H1 (cell line): Measurements from ENCODE around the gene TRMT44. TPM values are rescaled to one million over a fixed set of nuclear protein-coding genes. Genes with fewer than 3 reads are reported as not detected.

ENCODE experiments used
- CBX5 ChIP-seq: fragments of 300-800, 300-1000 bp; sonication (generic); IDR thresholded peaks from 2 replicates; pipeline ENCODE4 v1.7.1; 2016; ENCODE audit warnings: antibody characterized with exemption, low read length, low read depth
- CEBPB ChIP-seq: IDR thresholded peaks from 2 replicates; pipeline ENCODE4 v1.6.1; 2012; ENCODE audit warnings: low read depth, low read length
- CHD7 ChIP-seq: fragments of 300-600 bp; sonication (generic); IDR thresholded peaks from 2 replicates; pipeline ENCODE4 v1.7.1; 2012; ENCODE audit warnings: low read length, moderate library complexity, mild to moderate bottlenecking, inconsistent platforms; ENCODE audit not compliant: insufficient replicate concordance
- KDM4A ChIP-seq: IDR thresholded peaks from one replicate; pipeline ENCODE4 v1.7.1; 2012; ENCODE audit warnings: low read depth, mild to moderate bottlenecking, moderate library complexity, low read length, inconsistent platforms; ENCODE audit not compliant: severe bottlenecking
- RXRA ChIP-seq: IDR thresholded peaks from 2 replicates; pipeline ENCODE4 v1.6.1; 2011; ENCODE audit warnings: low read depth, mild to moderate bottlenecking, low read length, moderate library complexity; ENCODE audit not compliant: insufficient read depth
- SP1 ChIP-seq: IDR thresholded peaks from 2 replicates; pipeline ENCODE4 v1.6.1; 2011; ENCODE audit warnings: low read depth, low read length
- SRF ChIP-seq: IDR thresholded peaks from 2 replicates; pipeline ENCODE4 v1.6.1; 2011; ENCODE audit warnings: mild to moderate bottlenecking, low read depth, low read length, moderate library complexity
- ZNF274 ChIP-seq: IDR thresholded peaks from 2 replicates; pipeline ENCODE4 v1.7.0; 2012; ENCODE audit warnings: low read length, borderline replicate concordance; ENCODE audit errors: extremely low read depth
- polyA plus RNA-seq, 7 experiments: library from polyadenylated mRNA; depleted of rRNA in 3 of 7; stranded (reverse) in 5 of 7; unstranded in 2 of 7; fragments of >200 nt in 5 of 7; fragments of 200-250 nt in 2 of 7; gene quantifications; 1 replicate in 5 of 7; 2 replicates in 1 of 7; 4 replicates in 1 of 7; pipeline versions ENCODE4 v1.2.1 to v1.2.3, GENCODE V29; 2011 to 2013; ENCODE audit warnings: missing spikeins in 2 of 7, mixed read lengths in 2 of 7
- total RNA-seq: library from RNA; stranded (reverse); fragmentation: NEBNext Ultra II Directional; extraction: Animal tissue kit (Norgen Biotek cat#: 25700); gene quantifications from 2 replicates; pipeline ENCODE4 v1.2.1, GENCODE V29; 2021

The TRMT44 gene
- total and polyA plus RNA-seq, 2 of the 8 experiments (the other 6 are each of a cell fraction or from before 2014, with no cell fraction given) = 8.6 to 23.9 TPM

- TF ChIP-seq CHD7 = no peak
- TF ChIP-seq CEBPB = no peak
- no peak for TF ChIP-seq RXRA
- no peak for TF ChIP-seq ZNF274
- TF ChIP-seq CBX5 = no peak
- TF ChIP-seq SRF = no peak
- no peak for TF ChIP-seq SP1
- no peak for TF ChIP-seq KDM4A
- TF ChIP-seq, all 59 proteins: peak for 0
Measured at GRCh38 chr4:8508740-8509139, 68.2 kb downstream of the TRMT44 start (continued).
